ENCODE measurements around the gene TMEM245. TPM values are rescaled to one million over a fixed set of nuclear protein-coding genes. Genes with fewer than 3 reads are reported as not detected.
"Not testable (repeated sequence)": the region's sequence is repeated elsewhere in the genome, so short reads cannot be mapped to it uniquely, and the experiment has no call there.

TMEM245 gene
- total and polyA plus RNA-seq, 5 experiments from 2014 or later, result 16.3 to 72.4 (median 29.2) TPM

GRCh38 chr9:109074236-109074889, 45.4 kb downstream of the TMEM245 start:
- H3K27ac Mint-ChIP-seq, result peak overlapping the region in 3 of 10 donors; percentile 10 to 49 (median 35)
- POLR2A ChIA-PET, result interaction anchor here (1.1 kb wide), 1 partner anchor 45 kb away, joined by 3 read pairs; the partner anchor contains the start of gene TMEM245
- peaks cover 4 to 66% (median 42%) of the 10 kb centered on the region in 3 donors for H3K36me3 Mint-ChIP-seq

GRCh38 chr9:109072821-109073435, 46.8 kb downstream of the TMEM245 start:
- Mint-ChIP-seq H3K36me3 (peaks cover 0 to 52% (median 33%) of the 10 kb centered on the region in 3 donors), H3K9me3 (no peaks in the 10 kb centered on the region), H3K27me3 (no peaks in the 10 kb centered on the region), H3K4me3 (no peak overlapping the region), H3K4me1 (peaks cover 0 to 1% (median 0%) of the 10 kb centered on the region in 4 donors), H3K27ac (no peak overlapping the region)
- POLR2A ChIA-PET, result no interaction called here
- DNase-seq (no peak), ATAC-seq (no peak)

More at GRCh38 chr9:109074236-109074889, 45.4 kb downstream of the TMEM245 start:
- no peak for DNase-seq
- ATAC-seq, result no peak
- Mint-ChIP-seq H3K9me3 (no peaks in the 10 kb centered on the region), H3K4me1 (peaks cover 0 to 1% (median 0%) of the 10 kb centered on the region in 4 donors), H3K27me3 (no peaks in the 10 kb centered on the region), H3K4me3 (no peak overlapping the region)

GRCh38 chr9:109072133-109072692, 47.5 kb downstream of the TMEM245 start:
- no peaks in the 10 kb centered on the region for H3K9me3 Mint-ChIP-seq
- H3K4me3 Mint-ChIP-seq, result no peak overlapping the region

GRCh38 chr9:109068764-109069163, 51.0 kb downstream of the TMEM245 start:
- Mint-ChIP-seq H3K4me3 (no peak overlapping the region), H3K27ac (no peak overlapping the region), H3K36me3 (peaks cover 2 to 47% (median 26%) of the 10 kb centered on the region in 3 donors), H3K4me1 (no peaks in the 10 kb centered on the region), H3K27me3 (no peaks in the 10 kb centered on the region), H3K9me3 (no peaks in the 10 kb centered on the region)
- DNase-seq (no peak), ATAC-seq (no peak)
- POLR2A ChIA-PET, result no interaction called here

More at GRCh38 chr9:109072133-109072692, 47.5 kb downstream of the TMEM245 start:
- ATAC-seq (no peak), DNase-seq (no peak)
- Mint-ChIP-seq H3K27me3 (no peaks in the 10 kb centered on the region), H3K4me1 (peaks cover 0 to 1% (median 0%) of the 10 kb centered on the region in 4 donors), H3K27ac (peak overlapping the region in 1 of 10 donors; percentile 32), H3K36me3 (peaks cover 0 to 44% (median 30%) of the 10 kb centered on the region in 3 donors)
- POLR2A ChIA-PET, result interaction anchor here (0.9 kb wide), 1 partner anchor 18 kb away, joined by 4 read pairs; no protein-coding TSS in a partner anchor

- ATAC-seq (no peak), DNase-seq (no peak)
- Mint-ChIP-seq H3K9me3 (no peaks in the 10 kb centered on the region), H3K36me3 (peaks cover 6 to 54% (median 19%) of the 10 kb centered on the region in 3 donors), H3K27me3 (no peaks in the 10 kb centered on the region), H3K27ac (no peak overlapping the region), H3K4me3 (no peak overlapping the region), H3K4me1 (peaks cover 0 to 2% (median 0%) of the 10 kb centered on the region in 4 donors)
- POLR2A ChIA-PET, result no interaction called here
Measured at GRCh38 chr9:109064963-109065702, 54.6 kb downstream of the TMEM245 start.

- Mint-ChIP-seq H3K27ac (peak overlapping the region in 1 of 10 donors; percentile 9), H3K9me3 (no peaks in the 10 kb centered on the region), H3K4me3 (no peak overlapping the region), H3K4me1 (peaks cover 0 to 2% (median 0%) of the 10 kb centered on the region in 4 donors), H3K36me3 (peaks cover 6 to 64% (median 26%) of the 10 kb centered on the region in 3 donors), H3K27me3 (no peaks in the 10 kb centered on the region)
- ATAC-seq (no peak), DNase-seq (no peak)
- POLR2A ChIA-PET, result no interaction called here
Measured at GRCh38 chr9:109063760-109064159, 56.0 kb downstream of the TMEM245 start.

- ATAC-seq (no peak), DNase-seq (no peak)
- Mint-ChIP-seq H3K9me3 (no peaks in the 10 kb centered on the region), H3K4me3 (no peak overlapping the region), H3K27ac (peak overlapping the region in 1 of 10 donors; percentile 51), H3K36me3 (peaks cover 6 to 74% (median 20%) of the 10 kb centered on the region in 3 donors), H3K4me1 (peaks cover 0 to 2% (median 0%) of the 10 kb centered on the region in 4 donors), H3K27me3 (no peaks in the 10 kb centered on the region)
- POLR2A ChIA-PET, result no interaction called here
Measured at GRCh38 chr9:109062543-109062942, 57.2 kb downstream of the TMEM245 start.

- H3K4me1 Mint-ChIP-seq, result peaks cover 0 to 2% (median 0%) of the 10 kb centered on the region in 4 donors
- no peaks in the 10 kb centered on the region for H3K27me3 Mint-ChIP-seq
- H3K4me3 Mint-ChIP-seq, result no peak overlapping the region
- H3K9me3 Mint-ChIP-seq, result no peaks in the 10 kb centered on the region
- H3K27ac Mint-ChIP-seq, result no peak overlapping the region
- ATAC-seq, result no peak
- POLR2A ChIA-PET, result no interaction called here
- DNase-seq, result no peak
- peaks cover 6 to 84% (median 29%) of the 10 kb centered on the region in 3 donors for H3K36me3 Mint-ChIP-seq
Measured at GRCh38 chr9:109060191-109060590, 59.6 kb downstream of the TMEM245 start.

- H3K9me3 Mint-ChIP-seq, ATAC-seq, DNase-seq, H3K27me3 Mint-ChIP-seq, H3K4me1 Mint-ChIP-seq, H3K4me3 Mint-ChIP-seq, POLR2A ChIA-PET: not testable (repeated sequence)
- Mint-ChIP-seq H3K27ac (peak overlapping the region in 2 of 10 donors; percentile 20 to 31), H3K36me3 (peaks cover 12 to 93% (median 55%) of the 10 kb centered on the region in 3 donors)
Measured at GRCh38 chr9:109053121-109053520, 66.6 kb downstream of the TMEM245 start.

- H3K27me3 Mint-ChIP-seq, result no peaks in the 10 kb centered on the region
- no peak for ATAC-seq
- no peak overlapping the region for H3K4me3 Mint-ChIP-seq
- H3K4me1 Mint-ChIP-seq, result peaks cover 0 to 7% (median under 1%) of the 10 kb centered on the region in 4 donors
- no peaks in the 10 kb centered on the region for H3K9me3 Mint-ChIP-seq
- H3K36me3 Mint-ChIP-seq, result peaks cover 14 to 93% (median 59%) of the 10 kb centered on the region in 3 donors
- DNase-seq, result no peak
- POLR2A ChIA-PET, result no interaction called here
- no peak overlapping the region for H3K27ac Mint-ChIP-seq
Measured at GRCh38 chr9:109052416-109052815, 67.3 kb downstream of the TMEM245 start.

GRCh38 chr9:109051733-109052132, 68.0 kb downstream of the TMEM245 start:
- DNase-seq (no peak), ATAC-seq (no peak)
- no peak overlapping the region for H3K4me3 Mint-ChIP-seq
- no peaks in the 10 kb centered on the region for H3K9me3 Mint-ChIP-seq
- no peaks in the 10 kb centered on the region for H3K27me3 Mint-ChIP-seq
- H3K4me1 Mint-ChIP-seq, result peaks cover 0 to 7% (median 2%) of the 10 kb centered on the region in 4 donors
- POLR2A ChIA-PET, result no interaction called here
- H3K36me3 Mint-ChIP-seq, result peaks cover 14 to 93% (median 58%) of the 10 kb centered on the region in 3 donors
- peak overlapping the region in 1 of 10 donors; percentile 40 for H3K27ac Mint-ChIP-seq

GRCh38 chr9:109050444-109050843, 69.3 kb downstream of the TMEM245 start:
- Mint-ChIP-seq H3K36me3 (peaks cover 14 to 93% (median 64%) of the 10 kb centered on the region in 3 donors), H3K4me3 (no peak overlapping the region), H3K4me1 (peaks cover 0 to 7% (median 2%) of the 10 kb centered on the region in 4 donors), H3K27ac (peak overlapping the region in 2 of 10 donors; percentile 11 to 12), H3K9me3 (no peaks in the 10 kb centered on the region), H3K27me3 (no peaks in the 10 kb centered on the region)
- POLR2A ChIA-PET, result no interaction called here
- DNase-seq (no peak), ATAC-seq (no peak)

All from naive thymus-derived CD8-positive, alpha-beta T cell (primary cell).